Subcutaneous adipose tissue (tissue), 4 donors: ENCODE data around the gene PITPNC1. TPM values are rescaled to one million over a fixed set of nuclear protein-coding genes. Genes with fewer than 3 reads are reported as not detected.

Source experiments
- total RNA-seq, 4 donors: library from RNA; depleted of rRNA; stranded (reverse); fragments of >200 nt; gene quantifications; one replicate each; pipeline ENCODE4 v1.1.0, GENCODE V29; 2016
- TF ChIP-seq, protein P1 (sequence below): fragments of 450-650 bp; IDR thresholded peaks from one replicate; pipeline ENCODE4 v1.5.1; 2016; ENCODE audit warnings: low read depth, mild to moderate bottlenecking, control low read depth, antibody characterized with exemption, moderate library complexity

The PITPNC1 gene
- total RNA-seq, 4 donors from 2014 or later, result 12.1 to 26.8 (median 18.2) TPM

- TF ChIP-seq, protein P1, sequence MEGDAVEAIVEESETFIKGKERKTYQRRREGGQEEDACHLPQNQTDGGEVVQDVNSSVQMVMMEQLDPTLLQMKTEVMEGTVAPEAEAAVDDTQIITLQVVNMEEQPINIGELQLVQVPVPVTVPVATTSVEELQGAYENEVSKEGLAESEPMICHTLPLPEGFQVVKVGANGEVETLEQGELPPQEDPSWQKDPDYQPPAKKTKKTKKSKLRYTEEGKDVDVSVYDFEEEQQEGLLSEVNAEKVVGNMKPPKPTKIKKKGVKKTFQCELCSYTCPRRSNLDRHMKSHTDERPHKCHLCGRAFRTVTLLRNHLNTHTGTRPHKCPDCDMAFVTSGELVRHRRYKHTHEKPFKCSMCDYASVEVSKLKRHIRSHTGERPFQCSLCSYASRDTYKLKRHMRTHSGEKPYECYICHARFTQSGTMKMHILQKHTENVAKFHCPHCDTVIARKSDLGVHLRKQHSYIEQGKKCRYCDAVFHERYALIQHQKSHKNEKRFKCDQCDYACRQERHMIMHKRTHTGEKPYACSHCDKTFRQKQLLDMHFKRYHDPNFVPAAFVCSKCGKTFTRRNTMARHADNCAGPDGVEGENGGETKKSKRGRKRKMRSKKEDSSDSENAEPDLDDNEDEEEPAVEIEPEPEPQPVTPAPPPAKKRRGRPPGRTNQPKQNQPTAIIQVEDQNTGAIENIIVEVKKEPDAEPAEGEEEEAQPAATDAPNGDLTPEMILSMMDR, result no peak
Measured at GRCh38 chr17:67679225-67679624, 302.1 kb downstream of the PITPNC1 start.

DNA sequence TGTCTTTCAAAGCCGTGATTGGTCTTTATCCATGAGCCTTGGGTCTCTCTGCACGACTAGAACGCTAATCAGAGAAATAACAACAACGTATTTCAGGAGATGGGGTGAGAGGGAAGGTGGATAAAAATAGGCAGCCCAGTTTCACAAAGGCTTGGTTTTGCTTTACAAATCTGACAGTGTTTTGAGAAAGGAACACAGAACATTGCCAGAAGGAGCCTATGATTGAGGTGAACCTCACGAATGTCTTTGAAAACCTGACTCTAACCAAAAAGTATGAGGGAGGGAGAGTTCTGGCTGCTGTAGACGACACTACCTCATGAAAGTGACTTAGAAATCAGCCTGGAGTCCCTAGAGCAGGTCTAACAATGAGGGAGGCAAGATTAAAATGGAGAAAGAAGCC lies 302.6 kb downstream of the PITPNC1 start:
- TF ChIP-seq, protein P1, result no peak

GRCh38 chr17:67680445-67681224 lies 303.6 kb downstream of the PITPNC1 start:
- TF ChIP-seq, protein P1, result no peak

DNA sequence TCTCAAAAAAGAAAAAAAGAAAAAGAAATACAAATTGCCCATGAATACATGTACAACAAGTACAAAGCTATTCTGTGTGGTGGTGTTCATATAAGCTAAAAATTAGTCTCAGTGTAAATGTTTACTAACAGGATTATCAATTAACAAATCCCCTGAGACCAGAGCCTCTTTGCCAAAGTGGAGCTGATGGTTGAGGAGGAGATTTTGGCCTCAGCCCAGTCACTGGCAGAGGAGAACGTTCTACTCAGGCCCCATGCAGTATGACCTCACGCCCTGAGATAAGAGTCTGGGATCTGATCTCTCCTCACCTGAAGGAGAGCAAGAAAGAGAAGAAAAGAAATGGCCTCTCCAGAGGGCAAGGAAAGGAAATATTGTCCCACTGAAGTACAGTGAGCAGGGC lies 305.1 kb downstream of the PITPNC1 start:
- TF ChIP-seq, protein P1, result no peak

DNA sequence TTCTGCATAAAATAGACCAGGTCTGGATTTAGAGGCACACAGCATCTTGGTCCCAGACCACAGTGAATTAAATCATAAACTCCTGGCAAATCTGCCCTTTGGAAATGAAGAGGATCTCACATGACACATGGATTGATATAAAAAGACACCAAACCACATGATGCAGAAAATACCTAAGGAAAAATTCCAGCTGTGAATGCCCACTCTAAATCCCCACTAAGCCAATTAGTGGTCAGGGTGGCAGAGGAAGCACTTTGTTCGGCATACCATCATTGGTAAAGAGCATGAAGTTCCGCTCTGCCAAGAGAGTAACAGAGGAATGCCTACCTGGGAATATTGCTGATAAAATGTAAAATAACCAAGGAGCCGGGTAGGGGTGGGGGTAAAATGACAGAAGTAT lies 308.3 kb downstream of the PITPNC1 start:
- TF ChIP-seq, protein P1, result no peak

GRCh38 chr17:67686241-67686640 lies 309.2 kb downstream of the PITPNC1 start:
- TF ChIP-seq, protein P1, result no peak

DNA sequence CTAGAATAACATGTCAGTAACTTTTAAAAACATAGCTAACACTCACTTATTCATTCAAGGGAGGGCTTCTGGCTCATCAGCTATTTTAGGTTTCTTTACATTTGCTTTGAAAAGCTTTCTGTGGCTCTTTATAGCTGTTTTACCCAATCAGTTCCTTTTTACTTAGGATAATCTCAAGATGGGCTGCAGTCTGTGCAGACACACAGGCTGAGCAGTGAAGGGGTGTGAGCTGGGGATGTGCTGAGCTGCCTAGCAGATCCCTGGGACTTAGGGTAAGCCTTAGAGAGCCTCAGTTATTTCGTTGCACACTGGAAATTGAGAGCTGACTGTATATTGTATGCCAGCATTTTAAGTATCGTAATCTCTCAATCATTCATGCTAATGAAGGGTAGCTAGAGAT lies 310.4 kb downstream of the PITPNC1 start:
- TF ChIP-seq, protein P1, result no peak
